COLO668 (cell line): Measurements from ENCODE around the gene KIRREL3.

ENCODE experiments used
- DNase-seq: peaks from one replicate; lab custom pipeline; 2025; ENCODE audit not compliant: unreplicated experiment; lab: John Stamatoyannopoulos, UW

KIRREL3 gene

GRCh38 chr11:126433244-126433846, 567.2 kb downstream of the KIRREL3 start:
- DNase-seq = no peak

GRCh38 chr11:126432525-126432924, 568.0 kb downstream of the KIRREL3 start:
- no peak for DNase-seq

GRCh38 chr11:126432065-126432461, 568.5 kb downstream of the KIRREL3 start:
- DNase-seq = no peak

DNA sequence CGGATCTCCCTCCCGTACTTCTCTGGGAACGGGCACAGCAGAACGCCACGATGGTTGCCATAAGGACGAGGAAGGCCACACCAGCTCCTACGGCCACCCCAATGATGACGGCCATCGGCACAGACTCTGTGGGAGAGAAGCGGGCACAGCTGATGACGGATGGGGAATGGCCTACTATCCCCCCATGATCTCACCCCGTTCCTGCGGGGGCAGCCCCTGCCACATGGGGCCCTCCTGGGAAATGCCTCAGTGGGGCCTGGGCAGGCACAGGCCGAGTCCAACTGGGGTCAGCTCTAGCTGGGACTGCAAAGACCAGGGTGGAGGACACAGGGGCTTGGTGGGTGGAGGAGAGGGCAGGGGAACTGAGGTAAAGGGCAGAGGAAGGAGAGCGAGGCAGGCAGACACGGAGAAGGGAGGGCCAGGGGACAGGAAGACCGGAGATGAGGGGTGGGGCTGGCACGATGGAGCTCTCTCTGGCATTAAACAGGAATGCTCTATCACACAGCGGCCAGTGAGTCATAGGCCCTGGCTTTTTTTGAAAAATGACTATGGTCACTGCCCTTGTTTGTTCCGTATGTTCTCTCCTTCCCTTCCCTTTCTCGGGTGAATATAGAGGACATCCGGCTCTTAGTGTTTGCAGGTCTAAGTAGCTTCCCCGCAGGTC, 569.0 kb downstream of the KIRREL3 start:
- no peak for DNase-seq

DNA sequence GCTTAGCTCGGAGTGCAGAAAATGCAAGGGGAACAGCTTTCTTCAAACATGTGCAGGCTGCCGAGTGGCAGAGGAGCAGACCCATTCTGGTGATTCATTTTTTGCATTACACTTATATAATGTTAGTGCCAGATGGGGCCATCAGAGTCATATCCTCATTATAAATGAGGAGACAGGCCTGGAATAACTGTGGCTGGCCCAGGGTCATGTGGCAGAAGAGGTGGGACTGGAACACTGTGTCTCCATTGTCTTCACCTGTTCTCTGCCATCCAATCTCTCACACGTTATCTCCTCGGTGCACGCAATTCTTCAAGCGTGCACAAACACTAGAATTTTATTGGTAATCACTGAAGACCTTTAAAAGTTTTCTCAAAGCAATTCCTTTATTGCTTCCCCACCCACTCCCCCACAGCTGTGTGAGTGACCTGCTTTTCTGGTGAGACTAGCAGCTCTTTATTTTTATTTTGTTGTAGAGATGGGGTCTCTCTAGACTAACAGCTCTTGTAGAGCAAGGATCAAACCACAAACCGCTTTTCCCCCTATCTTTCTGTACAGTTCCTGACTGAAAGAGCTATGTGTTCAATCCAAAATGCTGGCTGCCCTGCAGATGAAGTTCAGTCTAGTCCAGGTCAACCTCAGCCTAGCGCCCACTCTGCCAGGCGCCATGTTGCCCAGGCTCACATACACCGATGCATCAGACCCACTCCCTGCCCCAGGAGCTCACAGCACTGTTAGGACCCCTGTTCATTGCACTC, 569.8 kb downstream of the KIRREL3 start:
- no peak for DNase-seq

- no peak for DNase-seq
These were observed 573.5 kb downstream of the KIRREL3 start for GRCh38 chr11:126426820-126427749.

GRCh38 chr11:126426106-126426505, 574.5 kb downstream of the KIRREL3 start:
- no peak for DNase-seq

DNA sequence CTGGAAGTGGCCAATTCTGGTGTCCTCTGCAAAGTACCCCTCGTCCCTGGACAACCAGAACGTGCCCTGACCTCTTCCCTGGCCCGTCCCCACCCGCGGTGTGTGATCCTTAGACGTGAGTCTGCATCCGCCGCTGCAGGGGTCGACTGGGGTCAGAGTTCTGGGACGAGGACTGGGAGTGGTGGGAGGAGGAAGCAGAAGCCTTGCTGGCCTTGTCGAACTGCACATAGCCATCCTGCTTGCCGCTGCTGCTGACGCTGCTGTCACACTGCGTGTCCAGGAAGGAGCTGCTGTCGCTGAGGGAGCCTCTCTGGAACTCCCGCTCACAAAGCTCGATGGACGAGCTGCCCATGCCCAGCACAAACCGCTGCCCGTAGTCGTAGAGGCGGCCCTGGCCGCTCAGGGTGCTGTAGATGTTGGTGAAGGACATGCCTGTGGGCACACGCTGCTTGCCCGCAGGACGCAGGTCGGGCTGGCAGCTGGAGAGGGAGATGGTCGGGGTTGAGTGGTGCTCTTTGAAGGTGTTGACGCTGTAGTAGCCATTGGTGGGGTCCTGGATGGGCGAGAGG, 576.0 kb downstream of the KIRREL3 start:
- DNase-seq = no peak

- no peak for DNase-seq
These were observed 576.8 kb downstream of the KIRREL3 start for GRCh38 chr11:126423743-126424142.

- no peak for DNase-seq
These were observed 577.4 kb downstream of the KIRREL3 start for GRCh38 chr11:126423154-126423553.

- no peak for DNase-seq
These were observed 578.1 kb downstream of the KIRREL3 start for GRCh38 chr11:126422446-126422845.

DNA sequence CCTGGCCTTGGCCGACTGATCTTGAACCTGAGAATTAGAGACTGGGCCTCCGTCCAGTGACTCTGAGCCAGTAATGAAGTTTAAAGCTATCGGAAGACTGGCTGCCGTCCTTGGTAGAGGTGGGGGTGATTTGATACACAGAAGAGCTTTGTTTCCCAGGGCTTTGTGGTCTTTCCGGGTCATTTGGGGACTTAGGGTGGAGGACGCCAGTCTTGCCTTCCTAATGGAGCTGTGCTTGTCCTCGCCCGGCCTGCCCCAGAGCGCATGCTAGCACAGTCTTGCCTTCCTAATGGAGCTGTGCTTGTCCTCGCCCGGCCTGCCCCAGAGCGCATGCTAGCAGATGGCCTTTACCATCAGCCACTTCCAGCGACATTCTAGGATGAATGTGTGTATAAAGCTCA, 579.3 kb downstream of the KIRREL3 start:
- no peak for DNase-seq

DNA sequence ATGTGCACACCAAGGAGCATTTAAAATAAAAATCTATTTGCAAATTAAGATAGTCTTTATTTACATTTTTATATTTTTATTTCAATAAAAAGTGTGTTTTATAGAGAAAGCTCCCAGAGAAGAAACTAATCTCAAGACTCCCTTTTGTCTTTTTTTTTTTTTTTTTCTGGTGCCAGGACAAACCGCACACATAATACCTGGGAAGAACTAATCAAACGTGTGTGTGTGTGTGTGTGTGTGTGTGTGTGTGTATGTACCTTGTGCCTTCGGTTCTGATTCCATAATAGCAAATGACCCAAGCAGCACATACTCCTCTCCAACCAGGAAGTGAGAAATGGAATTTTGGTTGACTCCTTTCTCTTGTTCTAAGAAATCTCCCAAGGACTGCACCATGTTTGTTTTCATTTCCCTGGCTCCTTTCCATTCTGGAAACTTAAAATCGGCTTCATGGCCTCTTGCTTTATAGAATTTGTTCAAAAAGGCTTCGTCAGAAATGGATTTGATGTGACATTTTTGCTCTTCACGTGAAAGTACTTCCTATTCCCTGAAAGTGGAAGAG, 579.8 kb downstream of the KIRREL3 start:
- no peak for DNase-seq

GRCh38 chr11:126419801-126420697, 580.5 kb downstream of the KIRREL3 start:
- no peak for DNase-seq

DNA sequence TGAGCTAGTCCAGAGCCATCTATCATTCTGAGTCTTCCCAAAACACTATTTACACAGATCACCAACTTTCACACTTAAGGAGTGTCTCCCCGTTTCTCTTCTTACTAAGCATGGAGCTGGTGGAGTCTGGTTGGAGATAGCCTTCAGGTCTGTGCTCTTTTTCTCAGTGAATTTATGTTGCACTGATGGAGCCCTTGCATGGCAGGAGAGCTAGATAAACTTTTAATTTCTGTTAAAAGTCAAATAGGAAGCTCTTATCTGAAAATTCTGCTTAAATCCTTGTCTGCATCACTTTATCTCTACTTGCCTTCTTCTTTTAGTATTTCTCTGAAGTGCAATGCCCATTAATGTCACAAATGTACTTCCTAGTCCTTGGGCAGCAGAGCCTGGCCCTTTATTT, 581.7 kb downstream of the KIRREL3 start:
- no peak for DNase-seq

GRCh38 chr11:126417091-126417862, 583.3 kb downstream of the KIRREL3 start:
- DNase-seq = no peak

- DNase-seq = no peak
These were observed 584.0 kb downstream of the KIRREL3 start for GRCh38 chr11:126416542-126417090.

DNA sequence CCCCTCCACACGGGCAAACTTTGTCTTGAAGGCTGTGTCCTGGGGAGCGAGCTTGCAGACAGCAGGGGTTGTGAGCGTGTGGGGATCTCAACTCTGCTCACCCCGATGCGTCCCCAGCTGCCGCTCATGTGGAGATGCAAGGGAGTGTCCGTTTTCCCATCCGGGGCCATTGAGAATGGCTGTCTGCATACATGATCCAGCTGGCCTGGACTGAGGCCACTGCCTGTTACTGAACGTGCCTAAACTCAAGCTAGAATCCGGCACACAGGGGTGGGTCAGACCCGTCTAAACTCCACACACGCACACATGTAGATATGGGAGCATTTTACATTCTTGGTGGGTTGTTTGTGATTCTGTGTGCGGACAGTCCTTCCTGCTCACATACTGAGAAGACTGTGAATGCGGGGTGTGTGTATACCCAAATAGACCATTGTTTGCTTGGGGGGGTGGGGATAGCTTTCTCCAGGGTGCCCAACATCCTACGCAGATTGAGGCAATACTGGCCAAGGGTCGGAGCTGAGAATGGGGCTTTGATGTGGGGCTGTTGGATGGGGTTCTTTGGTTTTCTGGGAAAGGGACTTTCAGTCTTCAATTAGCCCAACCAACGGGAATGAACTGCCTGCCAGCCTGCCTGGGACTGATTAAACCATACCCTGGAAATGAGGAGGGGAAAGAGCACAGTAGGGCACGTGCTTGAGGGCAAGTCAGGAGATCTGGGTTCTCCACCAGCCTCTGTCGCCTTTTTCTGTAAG, 584.7 kb downstream of the KIRREL3 start:
- no peak for DNase-seq
